VCaP (cell line): Measurements from ENCODE around the gene BEST4.

Source experiments
- H3K27ac ChIP-seq: fragments of 450-650 bp; 2 replicates; pipeline ENCODE4 v1.5.1; 2017
- CTCF ChIP-seq: fragments of 450-650 bp; conservative IDR thresholded peaks from 2 replicates; pipeline ENCODE4 v1.5.1; 2017; ENCODE audit warnings: mild to moderate bottlenecking, moderate library complexity

Gene BEST4

GRCh38 chr1:44784094-44785028 lies 3.6 kb downstream of the BEST4 start:
- H3K27ac ChIP-seq = no peak overlapping the region
- no peak for TF ChIP-seq CTCF

DNA sequence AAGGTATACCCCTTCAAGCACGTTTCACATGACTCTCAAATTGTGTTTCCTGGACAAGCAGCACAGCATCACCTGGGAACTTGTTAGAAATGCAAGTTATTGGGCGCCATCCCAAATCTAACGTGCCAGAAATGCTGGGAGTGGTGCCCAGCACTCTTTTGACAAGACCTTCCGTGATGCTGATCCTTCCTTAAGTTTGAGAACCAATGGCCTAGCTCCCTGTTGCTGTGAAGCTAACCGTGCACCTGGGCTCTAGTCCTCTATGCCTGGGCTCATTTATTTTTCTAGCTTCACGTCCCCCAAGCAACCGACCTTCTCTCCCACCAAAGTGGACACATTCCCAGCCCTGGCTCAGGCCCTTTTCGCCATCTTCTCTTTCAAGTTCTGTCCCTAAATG lies 4.3 kb downstream of the BEST4 start:
- no peak overlapping the region for H3K27ac ChIP-seq

DNA sequence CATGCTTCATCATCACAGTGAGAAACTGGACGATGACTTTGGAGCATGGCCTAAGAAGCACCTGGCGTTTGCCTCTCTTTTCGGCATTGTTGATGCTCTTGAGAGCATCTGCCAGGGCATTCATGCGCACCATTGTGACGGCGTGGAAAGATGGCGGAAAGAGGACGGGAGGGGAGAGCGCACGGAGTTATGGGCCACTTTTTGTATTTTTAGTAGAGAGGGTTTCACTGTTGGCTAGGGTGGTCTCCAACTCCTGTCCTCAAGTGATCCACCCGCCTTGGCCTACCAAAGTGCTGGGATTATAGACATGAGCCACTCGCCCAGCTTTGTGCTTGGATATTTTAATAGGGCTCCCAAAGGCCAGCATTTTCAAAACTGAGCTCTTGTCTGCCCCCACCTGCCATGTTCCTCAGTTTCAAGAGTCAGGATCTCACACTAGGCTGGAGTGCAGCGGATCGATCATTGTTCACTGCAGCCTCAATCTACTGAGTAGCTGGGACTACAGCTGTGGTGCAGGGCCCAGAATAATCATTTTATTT lies 7.3 kb downstream of the BEST4 start:
- no peak for TF ChIP-seq CTCF
- no peak overlapping the region for H3K27ac ChIP-seq

More for the DNA sequence above, 4.3 kb downstream of the BEST4 start:
- no peak for TF ChIP-seq CTCF

- no peak for TF ChIP-seq CTCF
- H3K27ac ChIP-seq = peak overlapping the region; percentile 90; the same call in 1 of the 2 replicates
Observed at GRCh38 chr1:44778705-44779576, 9.0 kb downstream of the BEST4 start.

GRCh38 chr1:44777969-44778635 lies 9.9 kb downstream of the BEST4 start:
- TF ChIP-seq CTCF = no peak
- peak overlapping the region; percentile 90 for H3K27ac ChIP-seq

- H3K27ac ChIP-seq = peak overlapping the region; percentile 90
Observed at GRCh38 chr1:44777547-44777946, 10.4 kb downstream of the BEST4 start.

More at GRCh38 chr1:44777547-44777946, 10.4 kb downstream of the BEST4 start:
- no peak for TF ChIP-seq CTCF
